ENCODE measurements around the gene COMP.
"Not testable (repeated sequence)": the region's sequence is repeated elsewhere in the genome, so short reads cannot be mapped to it uniquely, and the experiment has no call there.

The COMP gene

GRCh38 chr19:18745012-18745735, 45.9 kb downstream of the COMP start:
- DNase-seq: no peak

GRCh38 chr19:18743784-18744418, 47.2 kb downstream of the COMP start:
- no peak for DNase-seq

- DNase-seq: no peak
Measured at GRCh38 chr19:18742838-18743783, 48.0 kb downstream of the COMP start.

- no peak for DNase-seq
Measured at GRCh38 chr19:18742324-18742723, 48.8 kb downstream of the COMP start.

- DNase-seq: no peak
Measured at GRCh38 chr19:18741124-18742121, 49.7 kb downstream of the COMP start.

- no peak for DNase-seq
Measured at GRCh38 chr19:18738961-18739690, 52.0 kb downstream of the COMP start.

- DNase-seq: no peak
Measured at GRCh38 chr19:18737954-18738351, 53.2 kb downstream of the COMP start.

GRCh38 chr19:18737337-18737953, 53.7 kb downstream of the COMP start:
- DNase-seq: no peak

GRCh38 chr19:18736415-18737336, 54.4 kb downstream of the COMP start:
- DNase-seq: no peak

GRCh38 chr19:18735752-18736151, 55.4 kb downstream of the COMP start:
- DNase-seq: no peak

- no peak for DNase-seq
Measured at GRCh38 chr19:18735324-18735723, 55.8 kb downstream of the COMP start.

GRCh38 chr19:18733762-18734332, 57.3 kb downstream of the COMP start:
- DNase-seq: not testable (repeated sequence)

- no peak for DNase-seq
Measured at GRCh38 chr19:18733196-18733647, 57.9 kb downstream of the COMP start.
